ENCODE results near the gene PDAP1. TPM values are rescaled to one million over a fixed set of nuclear protein-coding genes. Genes with fewer than 3 reads are reported as not detected.
A peak's percentile ranks its signal among the peaks of the same experiment; 100 is the strongest.

The PDAP1 gene
- total RNA-seq, 1 donor from 2014 or later: 160 TPM

DNA sequence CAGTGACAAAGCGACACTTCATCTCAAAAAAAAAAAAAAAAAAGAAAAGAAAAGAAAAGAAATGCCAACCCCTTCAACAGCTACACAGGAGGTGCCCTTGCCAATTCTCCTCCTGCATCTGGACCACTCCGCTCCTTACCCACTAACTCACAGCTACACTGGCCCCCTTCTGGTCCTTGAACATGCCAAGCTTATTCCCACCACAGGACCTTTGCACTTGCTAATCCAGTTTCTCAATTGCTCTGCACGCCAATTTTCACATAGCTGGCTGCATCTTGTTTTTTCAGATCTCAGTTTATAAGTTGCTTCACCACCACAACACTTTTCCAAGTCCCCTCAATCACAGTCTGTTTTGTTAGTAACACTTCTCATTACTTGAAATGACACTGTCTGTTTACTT, 5.5 kb downstream of the PDAP1 start:
- no peaks in the 10 kb centered on the region for H3K27me3 Mint-ChIP-seq (ENCODE audit: insufficient read depth)
- H3K4me1 Mint-ChIP-seq (ENCODE audit: low read depth): peaks cover 29% of the 10 kb centered on the region
- H3K4me3 Mint-ChIP-seq: no peak overlapping the region
- peaks cover 47% of the 10 kb centered on the region for H3K36me3 Mint-ChIP-seq (ENCODE audit: low read depth)
- no peak for DNase-seq (ENCODE audit: low spot score)
- no peaks in the 10 kb centered on the region for H3K9me3 Mint-ChIP-seq
- intact Hi-C loops (cut with micrococcal nuclease): no loop called here
- H3K27ac Mint-ChIP-seq: no peak overlapping the region

DNA sequence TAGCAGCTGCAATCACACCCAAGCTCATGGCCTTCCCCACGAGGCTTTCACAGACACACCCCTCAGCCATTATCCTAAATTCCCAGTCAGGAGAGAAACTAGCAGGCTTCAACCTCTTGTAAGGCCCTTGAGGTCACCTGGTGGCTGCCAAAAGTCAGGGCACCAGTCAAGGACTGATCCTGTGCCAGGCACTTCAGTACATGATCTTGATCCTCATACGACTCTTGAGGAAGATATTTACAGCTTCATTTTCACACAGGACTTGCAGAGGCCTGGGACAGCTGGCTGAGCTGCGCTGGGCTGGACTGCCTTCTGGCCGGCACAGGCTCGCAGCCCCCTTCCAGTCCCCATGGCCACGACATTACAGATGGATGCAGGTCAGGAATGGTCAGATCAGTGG, 8.8 kb downstream of the PDAP1 start:
- no peaks in the 10 kb centered on the region for H3K9me3 Mint-ChIP-seq
- DNase-seq (ENCODE audit: low spot score): no peak
- intact Hi-C loops (cut with micrococcal nuclease): no loop called here
- peak overlapping the region; percentile 31 for H3K27ac Mint-ChIP-seq
- H3K4me1 Mint-ChIP-seq (ENCODE audit: low read depth): peaks cover 11% of the 10 kb centered on the region
- H3K36me3 Mint-ChIP-seq (ENCODE audit: low read depth): peaks cover 46% of the 10 kb centered on the region
- no peaks in the 10 kb centered on the region for H3K27me3 Mint-ChIP-seq (ENCODE audit: insufficient read depth)
- no peak overlapping the region for H3K4me3 Mint-ChIP-seq

DNA sequence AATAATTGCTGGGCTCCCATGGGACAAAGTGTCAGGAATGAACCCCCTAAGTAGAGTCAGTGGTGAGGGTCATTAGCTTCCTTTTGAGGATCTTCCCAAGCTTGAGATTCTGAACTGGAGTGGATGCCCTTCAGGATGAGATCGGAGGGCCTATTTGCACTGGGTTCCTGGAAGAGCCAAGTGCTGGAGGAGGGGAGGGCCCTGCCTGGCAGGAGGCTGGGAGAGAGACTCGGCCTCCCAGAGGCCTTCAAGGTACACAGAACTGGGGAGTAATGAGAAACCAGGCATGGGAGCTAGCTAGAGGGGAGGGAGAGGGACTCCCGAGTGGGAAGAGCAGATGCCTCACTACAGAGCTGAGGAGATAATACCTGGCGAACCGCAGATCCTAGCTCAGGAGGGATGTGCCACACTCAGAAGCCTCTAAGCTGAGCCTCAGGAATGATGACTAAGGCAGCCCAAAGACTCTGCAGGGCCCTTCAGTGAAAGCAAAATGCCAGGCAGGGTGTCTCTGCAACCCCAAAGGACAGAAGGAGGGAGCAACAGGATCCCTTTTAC, 9.4 kb downstream of the PDAP1 start:
- Mint-ChIP-seq H3K36me3 (ENCODE audit: low read depth) (peaks cover 46% of the 10 kb centered on the region), H3K4me3 (no peak overlapping the region), H3K9me3 (no peaks in the 10 kb centered on the region), H3K4me1 (ENCODE audit: low read depth) (peaks cover 8% of the 10 kb centered on the region), H3K27ac (peak overlapping the region; percentile 40), H3K27me3 (ENCODE audit: insufficient read depth) (no peaks in the 10 kb centered on the region)
- no peak for DNase-seq (ENCODE audit: low spot score)
- intact Hi-C loops (cut with micrococcal nuclease): no loop called here

DNA sequence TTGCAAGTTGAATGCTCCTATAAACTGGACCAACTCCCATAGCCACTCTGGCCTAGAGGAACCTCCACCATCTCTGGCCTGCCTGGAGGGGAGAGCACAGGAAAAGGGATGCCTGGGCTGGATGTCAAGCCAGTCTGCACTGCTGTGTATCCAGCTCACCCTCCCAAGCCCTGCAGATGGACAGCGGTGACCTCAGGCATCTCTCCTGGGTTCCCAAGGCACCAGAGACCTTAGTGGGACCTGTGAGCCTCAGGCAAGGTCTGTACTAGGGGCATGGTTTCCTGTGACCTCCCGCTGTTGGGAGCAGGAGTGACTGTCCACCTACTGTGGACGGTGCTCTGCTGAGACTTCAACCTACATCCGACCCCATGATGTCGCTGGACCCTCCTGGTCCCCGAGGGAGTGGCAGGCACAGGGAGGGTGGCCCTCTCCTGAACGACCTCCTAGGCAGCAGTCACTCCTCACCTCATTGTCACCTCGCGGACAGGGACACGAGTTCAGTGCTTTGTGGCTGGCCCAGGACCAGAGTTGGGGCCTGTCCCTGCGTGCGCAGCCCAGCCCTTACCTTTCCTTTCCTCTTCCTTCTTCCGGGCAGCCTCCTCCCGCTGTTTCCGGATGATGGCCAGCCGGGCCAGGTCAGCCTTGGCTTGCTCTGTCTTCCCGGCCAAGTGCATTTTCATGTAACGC, 11.0 kb downstream of the PDAP1 start:
- peaks cover 22% of the 10 kb centered on the region for H3K4me1 Mint-ChIP-seq (ENCODE audit: low read depth)
- no peak overlapping the region for H3K27ac Mint-ChIP-seq
- peaks cover 41% of the 10 kb centered on the region for H3K36me3 Mint-ChIP-seq (ENCODE audit: low read depth)

DNA sequence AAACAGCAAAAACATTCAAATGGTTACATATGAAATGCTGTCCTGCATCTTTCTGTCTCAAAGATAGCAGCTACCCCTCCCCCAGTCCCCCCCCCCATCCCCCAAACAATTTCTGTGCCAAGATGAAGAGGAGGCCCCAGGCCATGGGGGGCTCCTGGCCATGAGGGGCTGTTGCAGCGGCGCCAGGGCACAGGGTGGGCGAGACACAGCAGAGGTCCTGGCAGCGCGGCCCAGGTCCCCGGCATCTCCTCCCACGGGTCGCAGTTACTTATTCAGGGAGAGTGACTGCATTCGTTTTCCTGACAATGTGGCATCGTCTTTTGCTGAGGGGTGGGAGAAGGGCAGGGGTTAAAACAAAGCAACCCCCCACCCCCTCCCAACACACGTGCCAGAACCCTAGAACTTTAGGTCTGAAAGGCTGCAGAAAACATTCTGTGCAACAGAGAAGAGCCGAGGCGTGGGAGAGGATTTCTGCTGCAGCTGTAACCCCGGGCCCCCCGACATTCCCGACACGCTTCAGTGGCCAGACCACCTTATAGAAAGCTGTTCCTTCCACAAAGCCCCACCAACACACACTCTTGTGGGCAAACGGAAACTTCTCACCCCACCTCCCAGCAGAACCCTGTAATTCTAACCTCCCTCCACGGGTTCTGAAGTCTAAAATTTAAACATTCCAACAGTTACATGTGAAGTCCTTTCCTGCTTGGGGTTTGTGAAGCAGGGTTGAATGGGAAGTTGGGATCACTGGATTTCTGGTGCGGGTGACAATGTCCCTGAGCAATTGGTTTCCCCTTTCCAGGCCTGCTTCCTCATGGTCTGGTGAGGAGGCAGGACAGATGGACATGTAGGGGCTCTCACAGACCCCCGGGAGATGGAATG, 11.7 kb downstream of the PDAP1 start:
- Mint-ChIP-seq H3K9me3 (no peaks in the 10 kb centered on the region), H3K27ac (no peak overlapping the region), H3K36me3 (ENCODE audit: low read depth) (peaks cover 42% of the 10 kb centered on the region), H3K4me1 (ENCODE audit: low read depth) (peaks cover 22% of the 10 kb centered on the region), H3K4me3 (no peak overlapping the region), H3K27me3 (ENCODE audit: insufficient read depth) (no peaks in the 10 kb centered on the region)
- intact Hi-C loops (cut with micrococcal nuclease): no loop called here
- no peak for DNase-seq (ENCODE audit: low spot score)

More for the DNA sequence above, 11.0 kb downstream of the PDAP1 start:
- intact Hi-C loops (cut with micrococcal nuclease): no loop called here
- DNase-seq (ENCODE audit: low spot score): no peak
- no peaks in the 10 kb centered on the region for H3K27me3 Mint-ChIP-seq (ENCODE audit: insufficient read depth)
- no peak overlapping the region for H3K4me3 Mint-ChIP-seq
- no peaks in the 10 kb centered on the region for H3K9me3 Mint-ChIP-seq

DNA sequence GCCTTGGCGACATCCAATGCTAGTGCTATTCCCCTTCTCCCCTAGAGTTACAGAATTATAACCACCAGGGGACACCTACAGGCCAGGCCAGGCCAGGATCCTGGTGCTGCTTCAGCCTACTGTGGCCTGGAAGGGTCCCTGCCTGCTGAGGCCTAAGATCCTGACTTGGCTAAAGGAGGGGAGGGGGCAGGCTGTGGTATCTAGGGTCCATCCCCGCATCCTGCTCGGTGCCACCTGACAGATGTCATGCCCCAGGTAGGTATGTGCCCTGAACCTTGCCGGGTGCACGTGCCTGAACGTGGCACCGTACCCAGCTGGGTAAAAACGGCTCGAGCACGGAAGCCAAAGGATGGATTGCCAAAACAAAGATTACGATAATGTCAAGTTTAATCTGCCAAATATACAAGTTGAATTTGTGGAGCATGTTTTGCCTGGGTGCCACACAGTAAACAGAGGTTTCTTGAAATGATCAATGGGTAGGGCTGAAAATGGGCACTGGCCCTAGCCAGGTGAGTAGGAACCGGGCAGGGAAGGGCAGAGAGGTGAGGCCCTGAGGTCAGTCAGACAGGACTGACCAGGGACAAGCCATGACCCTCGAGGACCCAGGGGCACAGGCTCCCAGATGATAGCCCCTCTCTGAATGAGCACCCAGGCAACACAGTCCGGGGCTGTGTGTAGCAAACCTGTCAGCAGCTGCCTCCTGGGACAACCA, 12.6 kb downstream of the PDAP1 start:
- intact Hi-C loops (cut with micrococcal nuclease): no loop called here
- Mint-ChIP-seq H3K4me3 (no peak overlapping the region), H3K36me3 (ENCODE audit: low read depth) (peaks cover 41% of the 10 kb centered on the region), H3K27ac (no peak overlapping the region), H3K27me3 (ENCODE audit: insufficient read depth) (no peaks in the 10 kb centered on the region), H3K9me3 (no peaks in the 10 kb centered on the region), H3K4me1 (ENCODE audit: low read depth) (peaks cover 17% of the 10 kb centered on the region)
- DNase-seq (ENCODE audit: low spot score): no peak

DNA sequence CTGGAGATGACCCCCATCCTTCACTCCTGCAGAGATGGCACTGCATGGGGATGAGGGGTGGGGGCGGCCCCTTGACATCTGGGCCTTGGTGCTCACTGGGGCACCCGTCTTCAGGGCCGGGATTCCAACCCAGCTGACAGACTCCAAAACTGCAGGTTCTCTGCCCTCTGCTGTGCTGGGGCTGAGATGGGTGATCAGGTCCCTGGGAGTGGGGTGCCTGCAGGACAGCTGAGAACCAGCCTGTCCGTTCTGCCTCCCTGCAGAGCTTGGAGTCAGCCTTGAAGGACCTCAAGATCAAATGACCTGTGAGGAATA, 14.3 kb downstream of the PDAP1 start:
- H3K36me3 Mint-ChIP-seq (ENCODE audit: low read depth): peaks cover 35% of the 10 kb centered on the region
- no peak for DNase-seq (ENCODE audit: low spot score)
- no peak overlapping the region for H3K27ac Mint-ChIP-seq
- H3K4me1 Mint-ChIP-seq (ENCODE audit: low read depth): peaks cover 16% of the 10 kb centered on the region
- H3K9me3 Mint-ChIP-seq: no peaks in the 10 kb centered on the region
- no peaks in the 10 kb centered on the region for H3K27me3 Mint-ChIP-seq (ENCODE audit: insufficient read depth)
- intact Hi-C loops (cut with micrococcal nuclease): no loop called here
- H3K4me3 Mint-ChIP-seq: no peak overlapping the region

DNA sequence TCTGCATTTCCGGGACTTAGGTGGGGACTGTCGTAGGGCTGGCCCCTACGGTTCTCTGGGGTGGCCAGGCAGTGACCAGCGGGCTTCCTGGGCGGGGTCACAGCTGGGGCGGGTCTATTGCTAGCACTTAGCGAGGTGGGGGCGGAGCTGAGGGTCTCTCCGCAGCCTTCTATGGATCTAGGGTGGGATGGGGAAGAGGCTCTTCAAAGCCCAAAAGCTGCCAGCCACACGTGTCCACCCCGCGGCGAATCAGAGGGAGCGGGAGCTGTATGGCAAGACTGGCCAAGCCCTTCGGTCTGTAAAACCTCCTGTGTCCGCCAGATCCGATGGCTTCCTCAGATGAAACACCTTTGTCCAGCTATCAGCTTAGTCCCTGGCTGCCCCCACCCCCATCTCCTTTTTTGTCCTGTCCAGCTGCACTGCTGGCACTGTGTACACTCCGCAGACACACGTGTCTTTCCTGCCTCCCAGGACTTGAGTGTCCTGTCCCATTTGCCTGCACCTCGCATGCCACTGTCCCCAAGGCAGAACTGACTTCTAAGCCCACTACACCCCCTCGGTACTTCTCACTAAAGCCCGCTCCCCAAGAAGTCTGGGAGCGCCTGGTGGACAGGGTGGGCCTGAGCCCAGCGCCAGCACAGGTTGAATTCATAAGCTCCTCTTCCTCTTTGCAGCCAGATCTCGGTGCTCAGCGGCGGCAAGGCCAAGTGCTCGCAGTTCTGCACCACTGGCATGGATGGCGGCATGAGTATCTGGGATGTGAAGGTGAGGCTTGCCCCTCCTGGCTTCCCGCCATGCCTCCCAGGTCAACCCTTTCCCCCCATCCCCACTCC, 14.8 kb downstream of the PDAP1 start:
- Mint-ChIP-seq H3K4me3 (peak overlapping the region; percentile 63), H3K4me1 (ENCODE audit: low read depth) (peaks cover 16% of the 10 kb centered on the region), H3K9me3 (no peaks in the 10 kb centered on the region), H3K27me3 (ENCODE audit: insufficient read depth) (no peaks in the 10 kb centered on the region), H3K27ac (peak overlapping the region; percentile 68), H3K36me3 (ENCODE audit: low read depth) (peaks cover 30% of the 10 kb centered on the region)
- intact Hi-C loops (cut with micrococcal nuclease): loop anchor here (1.0 to 2.0 kb wide), 3 partner anchors 15 to 45 kb away; partner anchors contain the start of genes ARPC1B, BUD31, CPSF4 and PDAP1
- DNase-seq (ENCODE audit: low spot score): no peak

DNA sequence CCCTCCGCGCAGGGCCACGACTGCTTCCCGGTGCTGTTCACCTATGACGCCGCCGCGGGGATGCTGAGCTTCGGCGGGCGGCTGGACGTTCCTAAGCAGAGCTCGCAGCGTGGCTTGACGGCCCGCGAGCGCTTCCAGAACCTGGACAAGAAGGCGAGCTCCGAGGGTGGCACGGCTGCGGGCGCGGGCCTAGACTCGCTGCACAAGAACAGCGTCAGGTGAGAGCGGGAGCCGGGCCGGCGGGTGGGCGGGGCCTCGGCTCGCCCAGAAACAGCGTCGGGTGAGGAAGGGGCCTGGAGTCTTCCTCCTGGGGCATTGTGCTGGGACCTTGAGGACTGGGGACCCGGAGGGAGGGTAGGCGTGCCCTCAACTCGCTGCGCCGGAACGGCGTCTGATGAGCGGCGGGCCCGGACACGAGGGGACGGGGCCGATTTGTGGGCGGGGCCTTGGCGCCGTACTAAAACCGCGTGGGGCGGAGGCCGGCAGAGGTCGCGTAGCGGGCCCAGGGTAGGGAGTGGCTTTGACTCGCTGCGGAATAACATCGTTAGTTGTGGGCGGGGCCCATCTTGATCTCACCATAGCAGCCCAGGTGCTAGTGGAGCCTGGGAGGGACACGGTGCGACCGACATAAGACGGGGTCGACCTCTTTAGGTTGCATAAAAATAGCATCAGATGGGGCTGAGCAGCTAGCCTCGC, 15.6 kb downstream of the PDAP1 start:
- Mint-ChIP-seq H3K4me1 (ENCODE audit: low read depth) (peaks cover 16% of the 10 kb centered on the region), H3K9me3 (no peaks in the 10 kb centered on the region), H3K27ac (peak overlapping the region; percentile 68), H3K27me3 (ENCODE audit: insufficient read depth) (no peaks in the 10 kb centered on the region), H3K4me3 (peak overlapping the region; percentile 63), H3K36me3 (ENCODE audit: low read depth) (peaks cover 27% of the 10 kb centered on the region)
- peak; percentile 69 for DNase-seq (ENCODE audit: low spot score)
- intact Hi-C loops (cut with micrococcal nuclease): loop anchor here (1.0 to 2.0 kb wide), 4 partner anchors 12 to 45 kb away; partner anchors contain the start of genes ARPC1B, BUD31, CPSF4 and PDAP1

DNA sequence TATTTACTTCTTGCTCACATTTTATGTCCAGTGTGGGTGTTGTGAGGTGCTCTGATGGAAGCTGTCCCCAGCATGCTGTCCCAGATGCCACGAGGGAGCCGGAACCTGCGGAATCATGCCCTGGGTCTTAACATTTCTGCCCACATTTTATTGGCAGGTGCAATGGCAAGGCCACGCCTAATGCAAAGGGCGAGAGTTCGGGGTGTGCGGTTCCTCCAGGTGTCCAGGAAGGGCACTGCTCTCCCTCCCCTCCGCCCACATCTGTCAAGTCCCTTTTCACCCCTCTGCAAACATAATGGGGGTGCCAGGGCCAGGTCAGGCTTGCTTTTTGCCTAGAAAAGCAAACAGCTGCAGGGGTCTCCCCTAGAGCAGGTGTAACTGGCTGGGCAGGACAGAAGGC, 16.4 kb downstream of the PDAP1 start:
- Mint-ChIP-seq H3K36me3 (ENCODE audit: low read depth) (peaks cover 30% of the 10 kb centered on the region), H3K4me1 (ENCODE audit: low read depth) (peaks cover 16% of the 10 kb centered on the region), H3K4me3 (no peak overlapping the region), H3K27me3 (ENCODE audit: insufficient read depth) (no peaks in the 10 kb centered on the region), H3K27ac (no peak overlapping the region), H3K9me3 (no peaks in the 10 kb centered on the region)
- intact Hi-C loops (cut with micrococcal nuclease): loop anchor here (1.0 to 2.0 kb wide), 2 partner anchors 11 to 17 kb away; partner anchors contain the start of gene ARPC1B
- DNase-seq (ENCODE audit: low spot score): no peak

DNA sequence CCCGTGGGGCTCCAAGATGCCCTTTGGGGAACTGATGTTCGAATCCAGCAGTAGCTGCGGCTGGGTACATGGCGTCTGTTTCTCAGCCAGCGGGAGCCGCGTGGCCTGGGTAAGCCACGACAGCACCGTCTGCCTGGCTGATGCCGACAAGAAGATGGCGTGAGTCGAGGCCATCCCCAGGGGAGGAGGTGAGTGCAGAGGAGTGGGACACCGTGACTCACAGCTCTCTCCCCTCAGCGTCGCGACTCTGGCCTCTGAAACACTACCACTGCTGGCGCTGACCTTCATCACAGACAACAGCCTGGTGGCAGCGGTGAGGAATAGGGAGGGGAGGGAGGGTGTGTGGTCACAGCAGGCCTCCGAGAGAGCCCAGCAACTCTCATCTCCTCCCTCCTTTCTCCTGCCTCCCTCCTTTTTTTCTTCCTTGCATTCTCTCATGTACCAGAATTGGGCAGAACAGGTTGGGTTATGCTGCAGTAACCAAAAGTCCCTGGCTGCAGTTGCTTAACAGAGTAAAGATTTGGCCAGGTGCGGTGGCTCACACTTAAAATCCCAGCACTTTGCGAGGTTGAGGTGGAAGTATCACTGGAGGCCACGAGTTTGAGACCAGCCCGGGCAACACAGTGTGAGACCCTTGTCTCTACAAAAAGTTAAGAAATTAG, 17.3 kb downstream of the PDAP1 start:
- Mint-ChIP-seq H3K27me3 (ENCODE audit: insufficient read depth) (no peaks in the 10 kb centered on the region), H3K36me3 (ENCODE audit: low read depth) (peaks cover 36% of the 10 kb centered on the region), H3K9me3 (no peaks in the 10 kb centered on the region), H3K4me1 (ENCODE audit: low read depth) (peaks cover 16% of the 10 kb centered on the region), H3K4me3 (no peak overlapping the region), H3K27ac (peak overlapping the region; percentile 18)
- intact Hi-C loops (cut with micrococcal nuclease): no loop called here
- DNase-seq (ENCODE audit: low spot score): no peak

All from activated T-helper 1 cell treated with anti-CD3 and anti-CD28 coated beads, Interleukin-12 subunit alpha, Interleukin-12 subunit beta, Interleukin-2, Interleukin-4 antibody, amounts not matched to agents 30 ng/mL and 10 ng/mL and 1 ng/mL, durations not matched to agents 14 hours and 24 hours and 36 hours (primary cell).